ENCODE data around the gene OARD1. TPM values are rescaled to one million over a fixed set of nuclear protein-coding genes. Genes with fewer than 3 reads are reported as not detected.

OARD1 gene
- total and polyA plus RNA-seq, 2 of the 8 experiments (the other 6 are each of a cell fraction or from before 2014, with no cell fraction given): 16.8 to 35.8 TPM

- no peak overlapping the region for H4K8ac ChIP-seq (ENCODE audit: extremely low read depth, insufficient read depth, low read length)
- peaks cover 0 to 5% of the 10 kb centered on the region in 2 experiments for H4K20me1 ChIP-seq (replicated peaks in 1 of 2; ENCODE audit: control insufficient read depth in 1 of 2, insufficient read depth in 2 of 2, low read length in 2 of 2)
- ChIA-PET POLR2A (ENCODE audit: partially characterized antibody) (interaction anchor here (0.6 kb wide), 1 partner anchor 538 kb away, joined by 4 read pairs; no protein-coding TSS in a partner anchor), CTCF (ENCODE audit: partially characterized antibody) (interaction anchor here (1.0 to 2.2 kb wide), 7 partner anchors 9 to 230 kb away, joined by 3 to 9 read pairs (median 4); no protein-coding TSS in a partner anchor)
- H2AFZ ChIP-seq (ENCODE audit: low read length): no peak overlapping the region
- H2BK15ac ChIP-seq (ENCODE audit: low read length): no peak overlapping the region
- FAIRE-seq: no peak
- H2BK5ac ChIP-seq (ENCODE audit: low read depth, low read length): no peak overlapping the region
- H4K5ac ChIP-seq (ENCODE audit: insufficient read length, low read depth, low read length): no peak overlapping the region
- H2BK20ac ChIP-seq (ENCODE audit: low read length): no peak overlapping the region
- DNase-seq (ENCODE audit: low read depth in 1 of 2, low spot score in 2 of 2): no peak
- no peaks in the 10 kb centered on the region for H3K27me3 ChIP-seq (replicated peaks in 1 of 4; ENCODE audit: control insufficient read depth in 3 of 4, extremely low read depth in 1 of 4, insufficient read depth in 3 of 4, low read length in 3 of 4)
- no peak overlapping the region for H4K91ac ChIP-seq (replicated peaks; ENCODE audit: insufficient read length, low read length)
- no peak overlapping the region for H3K4me2 ChIP-seq (ENCODE audit: insufficient read depth in 1 of 2, low read depth in 2 of 2, low read length in 2 of 2)
- peaks cover 28 to 89% (median 60%) of the 10 kb centered on the region in 4 experiments for H3K36me3 ChIP-seq (ENCODE audit: control insufficient read depth in 2 of 4, insufficient read depth in 4 of 4, low read length in 3 of 4)
- no peak overlapping the region for H3K9ac ChIP-seq (replicated peaks in 1 of 4; ENCODE audit: extremely low read depth in 1 of 4, low read depth in 3 of 4, low read length in 3 of 4)
- H3K23me2 ChIP-seq (ENCODE audit: low read depth, low read length): no peaks in the 10 kb centered on the region
- no peak overlapping the region for H3K14ac ChIP-seq (ENCODE audit: insufficient read length)
- H2BK12ac ChIP-seq (ENCODE audit: low read depth, low read length): no peak overlapping the region
- no peak overlapping the region for H3K27ac ChIP-seq (ENCODE audit: low read depth, low read length)
- no peak overlapping the region for H3K18ac ChIP-seq (ENCODE audit: extremely low read depth, low read length)
- WGBS, 2 experiments (ENCODE audit: extremely low coverage in 1 of 2, insufficient coverage in 1 of 2, insufficient read length in 1 of 2, insufficient replicate concordance in 2 of 2, low coverage in 1 of 2, low lambda C conversion rate in 2 of 2, missing lambda C conversion rate in 1 of 2): 50% methylated on average over 1 of the region's 1 CpG; no CpG with 5 or more reads in 1 of the 2 experiments
- H3K4ac ChIP-seq (replicated peaks; ENCODE audit: insufficient read length, low read depth, low read length): no peak overlapping the region
- no peak overlapping the region for H3K56ac ChIP-seq (replicated peaks; ENCODE audit: insufficient read length, low read depth, low read length)
- no peaks in the 10 kb centered on the region for H3K79me2 ChIP-seq (ENCODE audit: control insufficient read depth in 1 of 2, insufficient read depth in 2 of 2, low read length in 2 of 2)
- no peak overlapping the region for H3K4me3 ChIP-seq (ENCODE audit: extremely low read depth in 1 of 4, insufficient read depth in 2 of 4, low read depth in 3 of 4, low read length in 4 of 4)
- no peaks in the 10 kb centered on the region for H3K79me1 ChIP-seq (ENCODE audit: low read depth, low read length)
- H3K4me1 ChIP-seq (replicated peaks in 1 of 4; ENCODE audit: control insufficient read depth in 3 of 4, insufficient read depth in 4 of 4, low read length in 3 of 4): no peaks in the 10 kb centered on the region
- H3K23ac ChIP-seq (ENCODE audit: insufficient read length): no peak overlapping the region
- no peaks in the 10 kb centered on the region for H3K9me3 ChIP-seq (ENCODE audit: insufficient read depth in 2 of 2, low read depth in 1 of 2, low read length in 1 of 2)
- no peak overlapping the region for H2BK120ac ChIP-seq (replicated peaks; ENCODE audit: low read depth, low read length)
- no peak overlapping the region for H2AK5ac ChIP-seq (ENCODE audit: low read depth, low read length)
- TF ChIP-seq EP300 (IDR thresholded peaks at IDR 0.05; ENCODE audit: borderline replicate concordance in 1 of 2, low read depth in 2 of 2, low read length in 2 of 2): no peak
- no peak for TF ChIP-seq CTCF (IDR thresholded peaks at IDR 0.05; ENCODE audit: control extremely low read depth in 1 of 3, insufficient read depth in 1 of 3, low read depth in 1 of 3, low read length in 3 of 3)
- TF ChIP-seq SP4 (IDR thresholded peaks at IDR 0.05; ENCODE audit: low read length): no peak
- no peak for TF ChIP-seq GTF2F1 (IDR thresholded peaks at IDR 0.05; ENCODE audit: borderline replicate concordance, low read depth, low read length)
- no peak for TF ChIP-seq SAP30 (IDR thresholded peaks at IDR 0.05; ENCODE audit: insufficient read depth, insufficient replicate concordance, low read length)
- no peak for TF ChIP-seq CHD2 (IDR thresholded peaks at IDR 0.05; ENCODE audit: low read length)
- TF ChIP-seq TCF12 (IDR thresholded peaks at IDR 0.05; ENCODE audit: low read depth, low read length): no peak
- TF ChIP-seq NRF1 (IDR thresholded peaks at IDR 0.05; ENCODE audit: low read depth, low read length): no peak
Measured at GRCh38 chr6:41090841-41091761, 18.9 kb upstream of the OARD1 start.
